ENCODE results near the gene NXPE1. TPM values are rescaled to one million over a fixed set of nuclear protein-coding genes. Genes with fewer than 3 reads are reported as not detected.

Gene NXPE1
- polyA plus RNA-seq, 1 donor (not counting 4 experiments of a cell fraction or from before 2014, with no cell fraction given) = not detected

DNA sequence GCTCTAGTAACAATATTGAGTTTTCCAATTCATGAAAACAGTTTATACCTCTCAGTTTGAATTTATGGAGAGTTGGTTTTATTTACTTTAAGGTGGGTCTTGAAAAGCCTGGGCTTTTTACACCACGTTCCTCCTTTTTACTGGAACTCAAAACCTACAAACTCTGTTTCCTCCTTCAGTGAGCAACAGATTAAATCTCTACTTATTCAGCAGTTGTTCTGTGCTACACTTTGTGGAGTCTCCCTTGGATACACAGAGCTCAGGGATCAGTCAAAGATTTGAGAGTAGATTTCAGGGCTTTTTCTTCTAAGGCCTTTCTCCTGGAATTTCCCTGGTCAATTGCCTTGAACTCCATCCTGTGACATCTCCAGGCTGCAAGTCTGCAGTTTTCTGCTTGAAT is 3.5 kb downstream of the NXPE1 start:
- no peak for FAIRE-seq
- Histone ChIP-seq H3K4me3 (ENCODE audit: control insufficient read depth in 2 of 3, extremely low read depth in 1 of 3, insufficient read depth in 2 of 3, low read depth in 1 of 3, low read length in 3 of 3) (no peak overlapping the region), H3K79me2 (ENCODE audit: control insufficient read depth, insufficient read depth, low read length) (no peaks in the 10 kb centered on the region), H3K9me3 (ENCODE audit: control insufficient read depth, low read depth, low read length) (no peaks in the 10 kb centered on the region), H3K36me3 (ENCODE audit: control insufficient read depth in 2 of 2, extremely low read depth in 1 of 2, insufficient read depth in 2 of 2, low read length in 2 of 2) (no peaks in the 10 kb centered on the region), H2AFZ (ENCODE audit: control insufficient read depth, low read length) (no peak overlapping the region), H3K4me2 (ENCODE audit: control insufficient read depth, extremely low read depth, insufficient read depth, low read depth, low read length) (no peak overlapping the region), H3K9me1 (ENCODE audit: control insufficient read depth, extremely low read depth, insufficient read depth, low read length) (no peaks in the 10 kb centered on the region), H3K9ac (ENCODE audit: control insufficient read depth, extremely low read depth, insufficient read depth, low read length) (no peak overlapping the region), H3K4me1 (ENCODE audit: control insufficient read depth, extremely low read depth, insufficient read depth, low read length) (no peaks in the 10 kb centered on the region), H3K27ac (ENCODE audit: control insufficient read depth, insufficient read depth, low read length) (no peak overlapping the region), H3K27me3 (ENCODE audit: control insufficient read depth, extremely low read depth, insufficient read depth, low read length) (no peaks in the 10 kb centered on the region), H4K20me1 (ENCODE audit: control insufficient read depth, extremely low read depth, insufficient read depth, low read length) (no peaks in the 10 kb centered on the region)
- no peak for DNase-seq (ENCODE audit: low read depth, low spot score)
- TF ChIP-seq, protein P1, sequence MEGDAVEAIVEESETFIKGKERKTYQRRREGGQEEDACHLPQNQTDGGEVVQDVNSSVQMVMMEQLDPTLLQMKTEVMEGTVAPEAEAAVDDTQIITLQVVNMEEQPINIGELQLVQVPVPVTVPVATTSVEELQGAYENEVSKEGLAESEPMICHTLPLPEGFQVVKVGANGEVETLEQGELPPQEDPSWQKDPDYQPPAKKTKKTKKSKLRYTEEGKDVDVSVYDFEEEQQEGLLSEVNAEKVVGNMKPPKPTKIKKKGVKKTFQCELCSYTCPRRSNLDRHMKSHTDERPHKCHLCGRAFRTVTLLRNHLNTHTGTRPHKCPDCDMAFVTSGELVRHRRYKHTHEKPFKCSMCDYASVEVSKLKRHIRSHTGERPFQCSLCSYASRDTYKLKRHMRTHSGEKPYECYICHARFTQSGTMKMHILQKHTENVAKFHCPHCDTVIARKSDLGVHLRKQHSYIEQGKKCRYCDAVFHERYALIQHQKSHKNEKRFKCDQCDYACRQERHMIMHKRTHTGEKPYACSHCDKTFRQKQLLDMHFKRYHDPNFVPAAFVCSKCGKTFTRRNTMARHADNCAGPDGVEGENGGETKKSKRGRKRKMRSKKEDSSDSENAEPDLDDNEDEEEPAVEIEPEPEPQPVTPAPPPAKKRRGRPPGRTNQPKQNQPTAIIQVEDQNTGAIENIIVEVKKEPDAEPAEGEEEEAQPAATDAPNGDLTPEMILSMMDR (optimal IDR thresholded peaks at IDR 0.05 in 1 of 3, IDR thresholded peaks at IDR 0.05 in 1 of 3, conservative IDR thresholded peaks at IDR 0.05 in 1 of 3; ENCODE audit: extremely low read depth in 1 of 3, insufficient read depth in 2 of 3, low read length in 3 of 3) = no peak
- TF ChIP-seq EZH2 (IDR thresholded peaks at IDR 0.05; ENCODE audit: low read length) = no peak
- dilution Hi-C loops (cut with MboI; ENCODE audit: extremely low pct_ligation_motif_present, low sequenced_read_pairs) = no loop called here

DNA sequence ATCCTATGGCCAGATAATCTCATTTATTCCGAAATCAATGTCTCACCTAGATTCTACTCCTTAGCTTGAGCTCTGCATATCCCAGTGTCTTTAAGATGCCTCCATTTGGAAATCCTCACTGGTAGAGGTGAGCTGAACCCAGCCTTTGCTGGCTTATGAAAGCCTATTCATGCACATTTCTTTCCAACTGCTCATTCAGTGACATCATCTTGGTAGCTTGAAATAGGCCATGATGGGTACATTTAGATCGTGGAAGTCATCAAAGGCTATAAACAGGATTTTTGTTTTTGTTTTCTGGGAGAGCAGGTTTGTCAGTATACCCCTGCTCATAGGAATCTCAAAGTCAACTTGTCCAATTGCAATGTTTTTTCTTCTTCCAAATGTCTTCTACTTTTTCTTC is 6.0 kb downstream of the NXPE1 start:
- H3K36me3 ChIP-seq (ENCODE audit: control insufficient read depth in 2 of 2, extremely low read depth in 1 of 2, insufficient read depth in 2 of 2, low read length in 2 of 2) = no peaks in the 10 kb centered on the region
- FAIRE-seq = no peak
- H3K79me2 ChIP-seq (ENCODE audit: control insufficient read depth, insufficient read depth, low read length) = no peaks in the 10 kb centered on the region
- no peaks in the 10 kb centered on the region for H4K20me1 ChIP-seq (ENCODE audit: control insufficient read depth, extremely low read depth, insufficient read depth, low read length)
- no peaks in the 10 kb centered on the region for H3K4me1 ChIP-seq (ENCODE audit: control insufficient read depth, extremely low read depth, insufficient read depth, low read length)
- H3K4me3 ChIP-seq (ENCODE audit: control insufficient read depth in 2 of 3, extremely low read depth in 1 of 3, insufficient read depth in 2 of 3, low read depth in 1 of 3, low read length in 3 of 3) = no peak overlapping the region
- no peak overlapping the region for H2AFZ ChIP-seq (ENCODE audit: control insufficient read depth, low read length)
- H3K27me3 ChIP-seq (ENCODE audit: control insufficient read depth, extremely low read depth, insufficient read depth, low read length) = no peaks in the 10 kb centered on the region
- no peak overlapping the region for H3K4me2 ChIP-seq (ENCODE audit: control insufficient read depth, extremely low read depth, insufficient read depth, low read depth, low read length)
- no peaks in the 10 kb centered on the region for H3K9me1 ChIP-seq (ENCODE audit: control insufficient read depth, extremely low read depth, insufficient read depth, low read length)
- TF ChIP-seq, protein P1 (optimal IDR thresholded peaks at IDR 0.05 in 1 of 3, IDR thresholded peaks at IDR 0.05 in 1 of 3, conservative IDR thresholded peaks at IDR 0.05 in 1 of 3; ENCODE audit: extremely low read depth in 1 of 3, insufficient read depth in 2 of 3, low read length in 3 of 3) = no peak
- TF ChIP-seq EZH2 (IDR thresholded peaks at IDR 0.05; ENCODE audit: low read length) = no peak
- no peak for DNase-seq (ENCODE audit: low read depth, low spot score)
- H3K27ac ChIP-seq (ENCODE audit: control insufficient read depth, insufficient read depth, low read length) = no peak overlapping the region
- dilution Hi-C loops (cut with MboI; ENCODE audit: extremely low pct_ligation_motif_present, low sequenced_read_pairs) = no loop called here
- no peaks in the 10 kb centered on the region for H3K9me3 ChIP-seq (ENCODE audit: control insufficient read depth, low read depth, low read length)
- H3K9ac ChIP-seq (ENCODE audit: control insufficient read depth, extremely low read depth, insufficient read depth, low read length) = no peak overlapping the region

Measured in keratinocyte (primary cell).